GM23338 (cell line): ENCODE measurements around the gene OR51V1.

Source experiments
- CTCF ChIP-seq, 2 experiments: fragments of 200-600 bp in 1 of 2; sonication (generic) in 1 of 2; conservative IDR thresholded peaks; 2 replicates each; pipeline versions ENCODE4 v1.5.1 to v1.6.1; 2016 to 2017; ENCODE audit warnings: antibody characterized with exemption in 2 of 2, low read depth in 2 of 2, mild to moderate bottlenecking in 2 of 2, moderate library complexity in 1 of 2
- EZH2phosphoT487 ChIP-seq: fragments of 200-600 bp; sonication (generic); IDR thresholded peaks from one replicate; pipeline ENCODE4 v1.8.1; 2018; ENCODE audit warnings: antibody characterized with exemption; ENCODE audit not compliant: unreplicated experiment
- POLR2AphosphoS5 ChIP-seq: IDR thresholded peaks from 2 replicates; pipeline ENCODE4 v1.6.1; 2016; ENCODE audit warnings: antibody characterized with exemption, low read depth

DNA sequence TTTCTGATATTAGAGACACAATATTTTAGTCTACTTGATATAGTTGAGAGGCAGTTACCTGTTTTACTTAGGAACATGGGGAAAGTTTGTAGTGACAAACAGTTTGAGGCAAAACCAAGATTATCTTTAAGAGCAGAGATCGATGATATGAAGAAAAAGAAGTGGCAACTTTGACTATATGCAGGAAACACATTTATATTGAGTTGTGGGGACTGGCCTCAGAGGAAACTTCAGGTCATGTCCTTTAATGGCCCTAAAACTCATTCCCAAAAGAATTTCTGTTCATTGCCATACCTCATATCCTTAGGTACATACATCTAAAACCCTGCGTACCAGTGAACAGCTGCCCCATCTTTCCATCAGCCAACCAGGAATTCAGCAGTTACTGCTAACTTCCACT is 44.7 kb upstream of the OR51V1 start:
- TF ChIP-seq CTCF (conservative IDR thresholded peaks at IDR 0.05; ENCODE audit: low read depth in 2 of 2), result no peak
- TF ChIP-seq POLR2AphosphoS5, result no peak
- TF ChIP-seq EZH2phosphoT487, result no peak
